OCI-LY3 (cell line): ENCODE data around the gene ZNF445.

Experiments used
- CTCF ChIP-seq: fragments of 200-600, 300-600 bp; sonication (generic); IDR thresholded peaks from 2 replicates; pipeline ENCODE4 v1.5.1; 2014; ENCODE audit warnings: antibody characterized with exemption, low read length, low read depth
- EZH2phosphoT487 ChIP-seq: fragments of 200-600 bp; shearing (Covaris generic); IDR thresholded peaks from 2 replicates; pipeline ENCODE4 v1.6.1; 2018; ENCODE audit warnings: antibody characterized with exemption, mixed run types, low read depth

- TF ChIP-seq CTCF (no peak), EZH2phosphoT487 (no peak)
These were observed 36.0 kb upstream of the ZNF445 start for GRCh38 chr3:44513513-44513912.
